GM12865 (cell line): ENCODE measurements around the gene SYNPO2.

ENCODE experiments used
- DNase-seq: peaks from one replicate; pipeline ENCODE4 v3.0.0; 2010; ENCODE audit warnings: low read depth
- H3K4me3 ChIP-seq: 2 replicates; pipeline ENCODE4 v1.5.1; 2011; ENCODE audit warnings: mild to moderate bottlenecking, low read depth, low read length, control low read depth
- CTCF ChIP-seq: IDR thresholded peaks from 2 replicates; pipeline ENCODE4 v1.5.1; 2011; ENCODE audit warnings: low read length, control low read depth, low read depth, inconsistent platforms; ENCODE audit not compliant: insufficient read depth; ENCODE audit errors: missing control alignments

The SYNPO2 gene

DNA sequence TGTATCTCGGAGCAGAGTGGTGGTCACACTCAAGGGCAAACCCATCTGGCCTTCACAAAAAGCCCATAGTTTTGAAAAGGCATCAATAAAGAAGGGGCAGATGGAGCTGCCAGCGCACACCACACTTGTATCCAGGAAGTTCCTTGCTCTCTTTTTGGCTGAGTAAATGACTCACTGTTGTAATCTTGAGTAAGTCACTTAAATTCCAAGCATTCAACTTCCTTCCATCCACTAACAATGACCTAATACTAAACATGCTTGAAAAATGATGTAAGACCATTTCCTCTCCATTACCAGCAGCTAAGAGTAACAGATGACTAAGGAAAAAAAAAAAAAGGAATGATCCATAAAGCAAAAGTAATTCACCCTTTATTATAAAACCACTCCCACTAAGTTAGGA is 214.6 kb downstream of the SYNPO2 start:
- no peak for TF ChIP-seq CTCF
- DNase-seq: no peak
- no peak overlapping the region for H3K4me3 ChIP-seq

GRCh38 chr4:119104644-119105273 is 216.1 kb downstream of the SYNPO2 start:
- no peak for DNase-seq
- TF ChIP-seq CTCF: no peak
- no peak overlapping the region for H3K4me3 ChIP-seq

DNA sequence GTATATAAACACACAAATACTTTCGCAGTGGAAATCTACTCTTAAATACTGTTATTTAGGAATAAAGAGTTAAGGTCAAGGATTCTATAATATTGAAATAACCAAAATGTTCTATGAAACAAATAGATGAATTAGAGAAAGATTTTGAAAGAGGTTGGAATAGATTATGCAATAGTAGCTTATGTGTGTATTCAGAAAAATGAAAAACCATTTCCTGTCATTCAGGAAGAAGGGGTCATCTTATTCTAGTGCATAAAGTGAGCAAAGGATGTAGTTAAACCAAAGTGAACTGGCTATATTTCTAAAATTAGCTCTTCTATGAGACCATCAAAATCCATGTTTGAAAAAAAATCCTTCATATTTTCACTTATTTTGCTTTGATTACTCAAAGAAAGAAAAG is 217.0 kb downstream of the SYNPO2 start:
- TF ChIP-seq CTCF: no peak
- no peak overlapping the region for H3K4me3 ChIP-seq
- DNase-seq: no peak

GRCh38 chr4:119106036-119107000 is 217.7 kb downstream of the SYNPO2 start:
- no peak for TF ChIP-seq CTCF
- no peak for DNase-seq
- no peak overlapping the region for H3K4me3 ChIP-seq

- H3K4me3 ChIP-seq: no peak overlapping the region
- no peak for DNase-seq
- no peak for TF ChIP-seq CTCF
Measured at GRCh38 chr4:119110121-119110520, 221.5 kb downstream of the SYNPO2 start.
